Measurements from ENCODE around the gene NHERF1.

NHERF1 gene

GRCh38 chr17:74733365-74734122 lies 14.9 kb upstream of the NHERF1 start:
- DNase-seq: no peak

- DNase-seq: no peak
Measured at GRCh38 chr17:74734256-74734655, 14.2 kb upstream of the NHERF1 start.

- no peak for DNase-seq
Measured at GRCh38 chr17:74736513-74737298, 11.7 kb upstream of the NHERF1 start, which contains the start of gene RAB37. RAB37 (plus strand) TSS chr17:74737256; CDS start chr17:74737273, 17 bp downstream.

GRCh38 chr17:74737299-74738050 lies 11.0 kb upstream of the NHERF1 start:
- no peak for DNase-seq

- DNase-seq: no peak
Measured at GRCh38 chr17:74738051-74738996, 10.1 kb upstream of the NHERF1 start.

GRCh38 chr17:74739227-74739831 lies 9.1 kb upstream of the NHERF1 start:
- DNase-seq: no peak

- DNase-seq: no peak
Measured at GRCh38 chr17:74740173-74740572, 8.3 kb upstream of the NHERF1 start.

- no peak for DNase-seq
Measured at GRCh38 chr17:74740641-74741387, 7.6 kb upstream of the NHERF1 start.

- no peak for DNase-seq
Measured at GRCh38 chr17:74742153-74742515, 6.3 kb upstream of the NHERF1 start.

- no peak for DNase-seq
Measured at GRCh38 chr17:74742978-74743545, 5.4 kb upstream of the NHERF1 start.

GRCh38 chr17:74743755-74744154 lies 4.7 kb upstream of the NHERF1 start:
- DNase-seq: no peak

- DNase-seq: no peak
Measured at GRCh38 chr17:74744349-74744713, 4.1 kb upstream of the NHERF1 start.

- peak; percentile 40 for DNase-seq
Measured at GRCh38 chr17:74744714-74745547, 3.5 kb upstream of the NHERF1 start.

GRCh38 chr17:74745548-74746177 lies 2.8 kb upstream of the NHERF1 start:
- DNase-seq: no peak

- no peak for DNase-seq
Measured at GRCh38 chr17:74746376-74746775, 2.1 kb upstream of the NHERF1 start.

GRCh38 chr17:74746922-74747321 lies 1.5 kb upstream of the NHERF1 start:
- no peak for DNase-seq

GRCh38 chr17:74748279-74748528 lies 224 bp upstream of the NHERF1 start:
- no peak for DNase-seq

GRCh38 chr17:74749279-74750038 lies 1.0 kb downstream of the NHERF1 start:
- DNase-seq: peak; percentile 17

- no peak for DNase-seq
Measured at GRCh38 chr17:74750039-74750326, 1.6 kb downstream of the NHERF1 start.
